Type B pancreatic cell (in vitro differentiated cells): ENCODE results near the gene RAD21L1. TPM values are rescaled to one million over a fixed set of nuclear protein-coding genes. Genes with fewer than 3 reads are reported as not detected.

Source experiments
- DNase-seq: peaks from one replicate; pipeline ENCODE4 v3.0.0; 2021; ENCODE audit warnings: mixed read lengths; ENCODE audit not compliant: unreplicated experiment; ENCODE audit errors: extremely low spot score
- H3K27ac Mint-ChIP-seq: 2 replicates; pipeline ENCODE4 v1.8.0; 2021; ENCODE audit warnings: mild to moderate bottlenecking, mixed read lengths
- H3K27me3 Mint-ChIP-seq: 2 replicates; pipeline ENCODE4 v1.8.0; 2021; ENCODE audit warnings: mixed read lengths
- H3K36me3 Mint-ChIP-seq: 2 replicates; pipeline ENCODE4 v1.8.0; 2021; ENCODE audit warnings: mixed read lengths
- H3K4me1 Mint-ChIP-seq: one replicate; pipeline ENCODE4 v1.8.0; 2021; ENCODE audit warnings: mixed read lengths; ENCODE audit not compliant: unreplicated experiment
- H3K4me3 Mint-ChIP-seq: 2 replicates; pipeline ENCODE4 v1.8.0; 2021; ENCODE audit warnings: mild to moderate bottlenecking, mixed read lengths
- H3K9me3 Mint-ChIP-seq: 2 replicates; pipeline ENCODE4 v1.8.0; 2021; ENCODE audit warnings: mixed read lengths
- total RNA-seq: library from RNA; stranded (reverse); gene quantifications from 2 replicates; pipeline ENCODE4 v1.2.1, GENCODE V29; 2021; ENCODE audit warnings: low replicate concordance
- TF ChIP-seq, protein P1 (sequence below): fragments of 200-600 bp; sonication (generic); conservative IDR thresholded peaks from 2 replicates; pipeline ENCODE4 v1.5.0; 2021; ENCODE audit warnings: antibody characterized with exemption, mild to moderate bottlenecking

RAD21L1 gene
- total RNA-seq, 1 donor from 2014 or later: not detected

GRCh38 chr20:1297486-1297885 is 71.6 kb downstream of the RAD21L1 start:
- Mint-ChIP-seq H3K27me3 (no peaks in the 10 kb centered on the region), H3K27ac (no peak overlapping the region), H3K36me3 (no peaks in the 10 kb centered on the region), H3K4me3 (no peak overlapping the region), H3K9me3 (no peaks in the 10 kb centered on the region), H3K4me1 (no peaks in the 10 kb centered on the region)
- DNase-seq: no peak
- TF ChIP-seq, protein P1, sequence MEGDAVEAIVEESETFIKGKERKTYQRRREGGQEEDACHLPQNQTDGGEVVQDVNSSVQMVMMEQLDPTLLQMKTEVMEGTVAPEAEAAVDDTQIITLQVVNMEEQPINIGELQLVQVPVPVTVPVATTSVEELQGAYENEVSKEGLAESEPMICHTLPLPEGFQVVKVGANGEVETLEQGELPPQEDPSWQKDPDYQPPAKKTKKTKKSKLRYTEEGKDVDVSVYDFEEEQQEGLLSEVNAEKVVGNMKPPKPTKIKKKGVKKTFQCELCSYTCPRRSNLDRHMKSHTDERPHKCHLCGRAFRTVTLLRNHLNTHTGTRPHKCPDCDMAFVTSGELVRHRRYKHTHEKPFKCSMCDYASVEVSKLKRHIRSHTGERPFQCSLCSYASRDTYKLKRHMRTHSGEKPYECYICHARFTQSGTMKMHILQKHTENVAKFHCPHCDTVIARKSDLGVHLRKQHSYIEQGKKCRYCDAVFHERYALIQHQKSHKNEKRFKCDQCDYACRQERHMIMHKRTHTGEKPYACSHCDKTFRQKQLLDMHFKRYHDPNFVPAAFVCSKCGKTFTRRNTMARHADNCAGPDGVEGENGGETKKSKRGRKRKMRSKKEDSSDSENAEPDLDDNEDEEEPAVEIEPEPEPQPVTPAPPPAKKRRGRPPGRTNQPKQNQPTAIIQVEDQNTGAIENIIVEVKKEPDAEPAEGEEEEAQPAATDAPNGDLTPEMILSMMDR: no peak

GRCh38 chr20:1298166-1298565 is 72.3 kb downstream of the RAD21L1 start:
- Mint-ChIP-seq H3K9me3 (no peaks in the 10 kb centered on the region), H3K27ac (no peak overlapping the region), H3K36me3 (no peaks in the 10 kb centered on the region), H3K27me3 (no peaks in the 10 kb centered on the region), H3K4me3 (no peak overlapping the region), H3K4me1 (no peaks in the 10 kb centered on the region)
- DNase-seq: no peak
- TF ChIP-seq, protein P1: no peak

DNA sequence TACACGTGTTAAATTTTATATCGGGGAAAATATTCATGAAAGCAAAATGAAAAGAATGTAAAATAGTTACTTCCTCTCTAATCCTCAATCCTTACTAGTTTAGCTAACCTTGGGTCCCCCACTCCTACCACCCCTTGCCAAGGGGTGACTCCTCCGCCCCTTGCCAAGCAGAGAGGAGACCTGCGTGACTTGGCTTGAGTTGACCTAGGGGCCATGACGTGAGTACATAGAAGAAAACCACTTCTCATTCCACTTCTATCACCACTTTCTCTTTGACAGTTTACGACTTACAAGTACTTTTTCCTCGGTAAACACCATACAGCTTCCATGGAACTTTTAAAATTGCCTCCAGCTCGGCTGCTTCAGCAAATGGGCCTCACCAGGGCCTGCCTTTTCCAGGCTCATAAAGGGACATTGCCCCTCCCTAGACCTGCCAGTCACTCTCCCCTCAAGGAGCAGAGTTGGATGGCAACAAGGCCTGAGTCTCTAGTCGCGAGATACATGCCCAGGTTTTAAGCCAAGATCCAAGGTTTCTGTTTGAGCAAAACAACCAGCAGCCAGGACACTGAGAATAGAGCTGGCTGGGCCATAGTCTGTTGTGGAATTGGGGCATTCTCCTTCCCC is 73.2 kb downstream of the RAD21L1 start:
- TF ChIP-seq, protein P1: no peak
- Mint-ChIP-seq H3K27ac (no peak overlapping the region), H3K9me3 (no peaks in the 10 kb centered on the region), H3K4me3 (no peak overlapping the region), H3K4me1 (no peaks in the 10 kb centered on the region), H3K36me3 (no peaks in the 10 kb centered on the region), H3K27me3 (no peaks in the 10 kb centered on the region)
- DNase-seq: no peak

DNA sequence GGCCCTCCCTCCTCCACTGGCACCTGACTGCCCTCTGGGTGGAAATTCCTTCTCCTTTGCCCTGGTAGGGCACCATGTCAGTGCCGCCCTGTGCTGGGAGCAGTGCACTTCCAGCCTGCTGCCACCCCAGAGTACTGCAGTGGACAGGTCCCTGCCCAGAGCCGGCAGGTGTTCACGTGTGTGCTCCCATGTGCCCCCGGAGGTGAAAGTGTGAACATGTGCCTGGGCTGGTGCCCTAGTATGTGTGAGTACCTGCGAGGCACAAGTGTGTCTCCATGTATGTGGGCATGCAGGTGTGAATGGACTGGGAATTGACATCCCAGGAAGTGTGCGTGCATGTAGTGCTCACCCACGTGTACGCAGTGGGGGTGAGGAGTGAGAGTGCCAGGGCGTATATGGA is 73.7 kb downstream of the RAD21L1 start:
- H3K9me3 Mint-ChIP-seq: no peaks in the 10 kb centered on the region
- DNase-seq: no peak
- H3K4me3 Mint-ChIP-seq: no peak overlapping the region

DNA sequence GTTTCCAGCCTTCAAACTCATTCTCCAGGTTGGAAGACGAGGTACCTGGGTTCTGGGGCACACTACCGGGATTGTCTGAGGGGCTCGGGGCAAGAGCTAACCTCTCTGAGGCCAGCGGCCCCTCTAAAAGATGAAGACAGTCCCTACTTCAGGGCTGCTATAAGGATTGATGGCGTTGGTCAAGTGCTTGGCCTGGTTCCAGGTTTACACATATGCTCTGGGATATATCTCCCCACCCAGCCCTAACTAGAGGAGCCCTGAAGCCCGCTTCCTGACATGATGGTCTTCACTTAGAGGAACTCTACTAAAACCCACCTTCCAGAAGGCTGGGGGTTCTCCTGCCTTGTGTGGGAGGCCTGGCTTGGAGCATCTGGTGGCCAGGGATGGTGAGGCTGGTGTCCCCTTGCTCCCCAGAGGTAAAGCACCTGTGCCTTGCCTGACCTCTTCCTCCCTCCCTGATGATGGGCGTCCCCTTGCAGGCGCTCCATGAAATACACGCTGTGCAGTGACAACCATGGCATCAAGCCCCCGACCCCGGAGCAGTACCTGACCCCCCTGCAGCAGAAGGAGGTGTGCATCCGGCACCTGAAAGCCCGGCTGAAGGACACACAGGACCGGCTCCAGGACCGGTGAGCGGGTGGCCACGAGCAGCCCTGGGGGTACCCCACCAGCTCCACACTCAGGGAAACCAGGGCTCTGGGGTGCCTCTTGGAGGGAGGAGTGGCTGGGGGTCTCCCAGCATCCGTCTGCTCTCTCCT is 74.4 kb downstream of the RAD21L1 start:
- H3K4me1 Mint-ChIP-seq: no peaks in the 10 kb centered on the region
- no peaks in the 10 kb centered on the region for H3K9me3 Mint-ChIP-seq
- no peak overlapping the region for H3K4me3 Mint-ChIP-seq
- TF ChIP-seq, protein P1: no peak
- DNase-seq: no peak
- H3K27ac Mint-ChIP-seq: no peak overlapping the region
- H3K27me3 Mint-ChIP-seq: no peaks in the 10 kb centered on the region
- no peaks in the 10 kb centered on the region for H3K36me3 Mint-ChIP-seq

More for the DNA sequence above, 73.7 kb downstream of the RAD21L1 start:
- H3K27ac Mint-ChIP-seq: no peak overlapping the region
- no peaks in the 10 kb centered on the region for H3K36me3 Mint-ChIP-seq
- H3K4me1 Mint-ChIP-seq: no peaks in the 10 kb centered on the region
- no peaks in the 10 kb centered on the region for H3K27me3 Mint-ChIP-seq
- TF ChIP-seq, protein P1: peak; percentile 54
